ENCODE data around the gene MOB4.
A peak's percentile ranks its signal among the peaks of the same experiment; 100 is the strongest.

The MOB4 gene

GRCh38 chr2:197597166-197597565 is 81.3 kb downstream of the MOB4 start:
- no peak for DNase-seq

- no peak for DNase-seq
These were observed 82.6 kb downstream of the MOB4 start for GRCh38 chr2:197598450-197598849.

GRCh38 chr2:197599285-197599965 is 83.6 kb downstream of the MOB4 start:
- DNase-seq, result peak; percentile 7

- DNase-seq, result no peak
These were observed 84.4 kb downstream of the MOB4 start for GRCh38 chr2:197600306-197600705.

- no peak for DNase-seq
These were observed 85.9 kb downstream of the MOB4 start for GRCh38 chr2:197601726-197602125.
